ENCODE measurements around the gene ZNF106.

GRCh38 chr15:42504631-42505030, 13.7 kb upstream of the ZNF106 start:
- TF ChIP-seq CTCF (IDR thresholded peaks at IDR 0.05; ENCODE audit: insufficient read depth, low read depth, low read length) (no peak), EZH2 (IDR thresholded peaks at IDR 0.05; ENCODE audit: insufficient read depth, low read length) (no peak)
